GM18517 (cell line): ENCODE data around the gene GPSM1.
"Not testable (repeated sequence)": the region's sequence is repeated elsewhere in the genome, so short reads cannot be mapped to it uniquely, and the experiment has no call there.

ENCODE experiments used
- ATAC-seq: cut with Tn5 transposase; IDR thresholded peaks from one replicate; pipeline ENCODE4 v1.9.1; 2021; ENCODE audit warnings: mild to moderate bottlenecking, moderate library complexity; ENCODE audit not compliant: unreplicated experiment

Gene GPSM1

GRCh38 chr9:136316896-136317676, 10.3 kb upstream of the GPSM1 start:
- no peak for ATAC-seq

GRCh38 chr9:136317695-136318094, 9.6 kb upstream of the GPSM1 start:
- ATAC-seq = no peak

GRCh38 chr9:136318111-136318775, 9.1 kb upstream of the GPSM1 start:
- no peak for ATAC-seq

- ATAC-seq = no peak
Measured at GRCh38 chr9:136318776-136319241, 8.5 kb upstream of the GPSM1 start.

- not testable (repeated sequence) for ATAC-seq
Measured at GRCh38 chr9:136319244-136319643, 8.1 kb upstream of the GPSM1 start.

GRCh38 chr9:136319955-136320354, 7.4 kb upstream of the GPSM1 start:
- not testable (repeated sequence) for ATAC-seq

GRCh38 chr9:136320972-136321371, 6.4 kb upstream of the GPSM1 start:
- not testable (repeated sequence) for ATAC-seq

- ATAC-seq = no peak
Measured at GRCh38 chr9:136321561-136321960, 5.8 kb upstream of the GPSM1 start.

GRCh38 chr9:136322756-136323330, 4.5 kb upstream of the GPSM1 start:
- no peak for ATAC-seq

GRCh38 chr9:136323371-136323789, 4.0 kb upstream of the GPSM1 start:
- no peak for ATAC-seq

- no peak for ATAC-seq
Measured at GRCh38 chr9:136324501-136325300, 2.6 kb upstream of the GPSM1 start.

- no peak for ATAC-seq
Measured at GRCh38 chr9:136325358-136325757, 2.0 kb upstream of the GPSM1 start.

GRCh38 chr9:136326061-136326760, 1.1 kb upstream of the GPSM1 start:
- ATAC-seq = no peak

GRCh38 chr9:136326761-136327303, 507 bp upstream of the GPSM1 start:
- no peak for ATAC-seq

- ATAC-seq = no peak
Measured at GRCh38 chr9:136328011-136328621, 777 bp downstream of the GPSM1 start.

GRCh38 chr9:136328622-136329041, 1.3 kb downstream of the GPSM1 start:
- no peak for ATAC-seq

- ATAC-seq = no peak
Measured at GRCh38 chr9:136329211-136329627, 1.9 kb downstream of the GPSM1 start.

GRCh38 chr9:136329636-136330405, 2.5 kb downstream of the GPSM1 start:
- ATAC-seq = no peak

GRCh38 chr9:136330406-136330990, 3.2 kb downstream of the GPSM1 start:
- ATAC-seq = no peak
